ENCODE data around the gene UBE2J2.
A peak's percentile ranks its signal among the peaks of the same experiment; 100 is the strongest.

The UBE2J2 gene

GRCh38 chr1:1304331-1305299 is 31.0 kb upstream of the UBE2J2 start:
- DNase-seq (ENCODE audit: extremely low read depth, insufficient read length), result no peak

GRCh38 chr1:1303736-1304135 is 30.1 kb upstream of the UBE2J2 start:
- TF ChIP-seq, protein P1, sequence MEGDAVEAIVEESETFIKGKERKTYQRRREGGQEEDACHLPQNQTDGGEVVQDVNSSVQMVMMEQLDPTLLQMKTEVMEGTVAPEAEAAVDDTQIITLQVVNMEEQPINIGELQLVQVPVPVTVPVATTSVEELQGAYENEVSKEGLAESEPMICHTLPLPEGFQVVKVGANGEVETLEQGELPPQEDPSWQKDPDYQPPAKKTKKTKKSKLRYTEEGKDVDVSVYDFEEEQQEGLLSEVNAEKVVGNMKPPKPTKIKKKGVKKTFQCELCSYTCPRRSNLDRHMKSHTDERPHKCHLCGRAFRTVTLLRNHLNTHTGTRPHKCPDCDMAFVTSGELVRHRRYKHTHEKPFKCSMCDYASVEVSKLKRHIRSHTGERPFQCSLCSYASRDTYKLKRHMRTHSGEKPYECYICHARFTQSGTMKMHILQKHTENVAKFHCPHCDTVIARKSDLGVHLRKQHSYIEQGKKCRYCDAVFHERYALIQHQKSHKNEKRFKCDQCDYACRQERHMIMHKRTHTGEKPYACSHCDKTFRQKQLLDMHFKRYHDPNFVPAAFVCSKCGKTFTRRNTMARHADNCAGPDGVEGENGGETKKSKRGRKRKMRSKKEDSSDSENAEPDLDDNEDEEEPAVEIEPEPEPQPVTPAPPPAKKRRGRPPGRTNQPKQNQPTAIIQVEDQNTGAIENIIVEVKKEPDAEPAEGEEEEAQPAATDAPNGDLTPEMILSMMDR (IDR thresholded peaks at IDR 0.05; ENCODE audit: insufficient read depth, low read length, poor library complexity, severe bottlenecking), result no peak
- no peaks in the 10 kb centered on the region for H3K36me3 ChIP-seq (ENCODE audit: control insufficient read depth, insufficient read depth, low read length)
- H3K27me3 ChIP-seq (replicated peaks; ENCODE audit: control insufficient read depth, insufficient read depth, low read length), result no peaks in the 10 kb centered on the region
- no peak for DNase-seq (ENCODE audit: extremely low read depth, insufficient read length)
- no peak overlapping the region for H3K4me3 ChIP-seq (replicated peaks; ENCODE audit: low read depth, low read length)

More at GRCh38 chr1:1304331-1305299, 31.0 kb upstream of the UBE2J2 start:
- H3K36me3 ChIP-seq (ENCODE audit: control insufficient read depth, insufficient read depth, low read length), result no peaks in the 10 kb centered on the region
- TF ChIP-seq, protein P1 (IDR thresholded peaks at IDR 0.05; ENCODE audit: insufficient read depth, low read length, poor library complexity, severe bottlenecking), result no peak
- H3K27me3 ChIP-seq (replicated peaks; ENCODE audit: control insufficient read depth, insufficient read depth, low read length), result no peaks in the 10 kb centered on the region
- H3K4me3 ChIP-seq (replicated peaks; ENCODE audit: low read depth, low read length), result peak overlapping the region; percentile 84; the same call in 1 of the 2 replicates

GRCh38 chr1:1302951-1303509 is 29.4 kb upstream of the UBE2J2 start:
- Histone ChIP-seq H3K36me3 (ENCODE audit: control insufficient read depth, insufficient read depth, low read length) (no peaks in the 10 kb centered on the region), H3K27me3 (replicated peaks; ENCODE audit: control insufficient read depth, insufficient read depth, low read length) (no peaks in the 10 kb centered on the region), H3K4me3 (replicated peaks; ENCODE audit: low read depth, low read length) (no peak overlapping the region)
- no peak for DNase-seq (ENCODE audit: extremely low read depth, insufficient read length)
- TF ChIP-seq, protein P1 (IDR thresholded peaks at IDR 0.05; ENCODE audit: insufficient read depth, low read length, poor library complexity, severe bottlenecking), result no peak

GRCh38 chr1:1302006-1302430 is 28.4 kb upstream of the UBE2J2 start:
- no peak overlapping the region for H3K4me3 ChIP-seq (replicated peaks; ENCODE audit: low read depth, low read length)
- H3K36me3 ChIP-seq (ENCODE audit: control insufficient read depth, insufficient read depth, low read length), result no peaks in the 10 kb centered on the region
- no peak for DNase-seq (ENCODE audit: extremely low read depth, insufficient read length)
- H3K27me3 ChIP-seq (replicated peaks; ENCODE audit: control insufficient read depth, insufficient read depth, low read length), result no peaks in the 10 kb centered on the region
- TF ChIP-seq, protein P1 (IDR thresholded peaks at IDR 0.05; ENCODE audit: insufficient read depth, low read length, poor library complexity, severe bottlenecking), result peak; percentile 65

GRCh38 chr1:1300352-1300739 is 26.7 kb upstream of the UBE2J2 start:
- TF ChIP-seq, protein P1 (IDR thresholded peaks at IDR 0.05; ENCODE audit: insufficient read depth, low read length, poor library complexity, severe bottlenecking), result no peak
- no peaks in the 10 kb centered on the region for H3K36me3 ChIP-seq (ENCODE audit: control insufficient read depth, insufficient read depth, low read length)
- DNase-seq (ENCODE audit: extremely low read depth, insufficient read length), result no peak
- no peak overlapping the region for H3K4me3 ChIP-seq (replicated peaks; ENCODE audit: low read depth, low read length)
- no peaks in the 10 kb centered on the region for H3K27me3 ChIP-seq (replicated peaks; ENCODE audit: control insufficient read depth, insufficient read depth, low read length)

Measured in GM06990 (cell line).